Small intestine (tissue), 16 donors: Measurements from ENCODE around the gene PSMC6. TPM values are rescaled to one million over a fixed set of nuclear protein-coding genes. Genes with fewer than 3 reads are reported as not detected.

ENCODE experiments used
- DNase-seq, 2 donors: peaks; one replicate each; pipeline versions ENCODE4 v3.0.0 to v3.0.0-alpha.2; 2013
- FAIRE-seq: peaks from 2 replicates; lab custom pipeline; 2012; peaks lifted over from hg19 to GRCh38; lab: Jason Lieb, UNC
- H3K27ac ChIP-seq, 3 donors: one replicate each; pipeline ENCODE4 v1.5.1; 2013; ENCODE audit warnings: low read length in 2 of 3, mild to moderate bottlenecking in 2 of 3, control low read depth in 1 of 3, inconsistent platforms in 1 of 3, low read depth in 1 of 3, moderate library complexity in 1 of 3
- H3K27me3 ChIP-seq, 3 donors: one replicate each; pipeline ENCODE4 v1.6.1; 2013; ENCODE audit warnings: low read length in 3 of 3, inconsistent platforms in 1 of 3; ENCODE audit not compliant: control insufficient read depth in 3 of 3, insufficient read depth in 3 of 3
- H3K36me3 ChIP-seq, 3 donors: one replicate each; pipeline ENCODE4 v1.6.1; 2013; ENCODE audit warnings: low read length in 3 of 3, inconsistent platforms in 1 of 3, low read depth in 1 of 3, mild to moderate bottlenecking in 1 of 3, moderate library complexity in 1 of 3; ENCODE audit not compliant: control insufficient read depth in 3 of 3, insufficient read depth in 2 of 3
- H3K4me1 ChIP-seq, 3 donors: one replicate each; pipeline ENCODE4 v1.6.1; 2013; ENCODE audit warnings: low read length in 2 of 3, inconsistent platforms in 1 of 3, low read depth in 1 of 3, mild to moderate bottlenecking in 1 of 3, moderate library complexity in 1 of 3; ENCODE audit not compliant: control insufficient read depth in 3 of 3, insufficient read depth in 2 of 3
- H3K4me3 ChIP-seq, 3 donors: one replicate each; pipeline ENCODE4 v1.5.1; 2013; ENCODE audit warnings: low read length in 3 of 3, control low read depth in 1 of 3, inconsistent platforms in 1 of 3, low read depth in 1 of 3, mild to moderate bottlenecking in 1 of 3, moderate library complexity in 1 of 3
- H3K9me3 ChIP-seq, 2 donors: one replicate each; pipeline ENCODE4 v1.6.1; 2013; ENCODE audit warnings: low read depth in 1 of 2, low read length in 1 of 2; ENCODE audit not compliant: control insufficient read depth in 2 of 2, insufficient read depth in 1 of 2
- WGBS, 3 donors: extraction: QIAGEN DNeasy Blood & Tissue Kit; methylation state at CpG; one replicate each; pipeline ENCODE4 v1.1.7; 2013; 5-methylcytosine and 5-hydroxymethylcytosine counted together
- long read RNA-seq, 10 donors: transcript quantifications; one replicate each; lab custom pipeline, GENCODE V29; 2026
- polyA plus RNA-seq, 4 donors: library from polyadenylated mRNA; stranded (reverse) in 3 of 4; unstranded in 1 of 4; fragments of 200-250 nt in 3 of 4; fragments of 120-200 nt in 1 of 4; gene quantifications; one replicate each; pipeline versions ENCODE4 v1.2.1 to v1.2.3, GENCODE V29; 2013
- donor health status: healthy with polysubstance abuse.
- donor health status: control.
- donor health status: control.
- donor health status: Bipolar disorder and iron deficiency.
- donor health status: healthy.

Gene PSMC6
- polyA plus RNA-seq, result 100 to 1,000 TPM in 1 of 4 donors, 10 to 100 TPM in 3; 63.8 to 119 (median 87.7) TPM
- long read RNA-seq, donor 1, result 0 reads
- long read RNA-seq, donor 2, transcript PSMC6-201 (14 exons, 2,188 nt), result major isoform, 14 of 26 reads
- long read RNA-seq, donor 2, partial matches to known transcripts, result 9 of 26 reads
- long read RNA-seq, donor 2, other reads (novel, unspliced or antisense), result 0 of 26 reads
- long read RNA-seq, donor 3, transcript PSMC6-201 (14 exons, 2,188 nt), result major isoform, 17 of 43 reads
- long read RNA-seq, donor 3, partial matches to known transcripts, result 23 of 43 reads
- long read RNA-seq, donor 3, other reads (novel, unspliced or antisense), result 0 of 43 reads
- long read RNA-seq, donor 4, partial matches to known transcripts, result 0 of 2 reads
- long read RNA-seq, donor 4, other reads (novel, unspliced or antisense), result 0 of 2 reads
- long read RNA-seq, donor 5, partial matches to known transcripts, result 5 of 11 reads
- long read RNA-seq, donor 5, other reads (novel, unspliced or antisense), result 0 of 11 reads
- long read RNA-seq, donor 6, transcript PSMC6-201 (14 exons, 2,188 nt), result major isoform, 25 of 30 reads
- long read RNA-seq, donor 6, partial matches to known transcripts, result 0 of 30 reads
- long read RNA-seq, donor 6, other reads (novel, unspliced or antisense), result 0 of 30 reads
- long read RNA-seq, donor 7, result 0 reads
- long read RNA-seq, donor 8, partial matches to known transcripts, result 0 of 2 reads
- long read RNA-seq, donor 8, other reads (novel, unspliced or antisense), result 0 of 2 reads
- long read RNA-seq, donor 9, partial matches to known transcripts, result 7 of 14 reads
- long read RNA-seq, donor 9, other reads (novel, unspliced or antisense), result 0 of 14 reads
- long read RNA-seq, donor 10, transcript PSMC6-217 (2 exons, 611 nt), result minor isoform, 9 of 46 reads
- long read RNA-seq, donor 10, transcript PSMC6-201 (14 exons, 2,188 nt), result major isoform, 28 of 46 reads
- long read RNA-seq, donor 10, partial matches to known transcripts, result 0 of 46 reads
- long read RNA-seq, donor 10, other reads (novel, unspliced or antisense), result 0 of 46 reads

- 0 to 1% (median 0%) methylated on average over 43 of the region's 43 CpGs for WGBS, 3 donors
- peak within 1 kb of the TSS; percentile 90 to 97 (median 92) for H3K27ac ChIP-seq
- FAIRE-seq, result no peak
- peaks cover 0 to 5% (median 4%) of the 10 kb centered on the region in 3 donors for H3K36me3 ChIP-seq
- peak within 1 kb of the TSS; percentile 74 to 82 (median 76) for H3K4me3 ChIP-seq
- no peaks in the 10 kb centered on the region for H3K27me3 ChIP-seq
- peaks cover 0 to 12% (median 3%) of the 10 kb centered on the region in 3 donors for H3K4me1 ChIP-seq
- no peaks in the 10 kb centered on the region for H3K9me3 ChIP-seq
- peak; percentile 96 to 97 for DNase-seq
Observed at GRCh38 chr14:52706724-52707706, at the start of gene PSMC6. PSMC6 (plus strand) TSS chr14:52707200; CDS start chr14:52707220, 20 bp downstream.

DNA sequence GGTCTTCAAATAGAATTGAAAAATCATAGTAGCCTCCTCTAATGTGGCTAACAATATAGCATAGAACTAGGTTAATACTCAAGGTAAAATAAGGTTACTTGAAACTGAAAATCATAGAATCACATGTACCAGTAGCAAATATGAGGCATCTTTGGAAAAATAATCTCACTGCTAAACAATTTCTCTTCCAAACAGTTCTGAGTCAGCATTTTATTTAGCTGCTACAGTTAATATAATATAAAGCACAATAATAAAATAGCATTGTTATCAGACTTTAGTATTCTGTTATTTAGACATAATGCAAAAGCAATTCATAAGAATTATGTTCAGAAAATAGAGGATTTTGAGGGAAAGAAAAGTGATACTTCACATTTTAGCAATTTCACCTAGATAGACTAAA lies 46.7 kb upstream of the PSMC6 start:
- DNase-seq, result no peak
- peaks cover 2 to 13% (median 5%) of the 10 kb centered on the region in 3 donors for H3K36me3 ChIP-seq
- H3K4me3 ChIP-seq, result no peak overlapping the region
- no peak overlapping the region for H3K27ac ChIP-seq
- peak; percentile 15 for FAIRE-seq
- H3K27me3 ChIP-seq, result no peaks in the 10 kb centered on the region
- H3K4me1 ChIP-seq, result no peaks in the 10 kb centered on the region
- no peaks in the 10 kb centered on the region for H3K9me3 ChIP-seq

- H3K4me3 ChIP-seq, result no peak overlapping the region
- H3K27me3 ChIP-seq, result no peaks in the 10 kb centered on the region
- no peaks in the 10 kb centered on the region for H3K4me1 ChIP-seq
- no peak overlapping the region for H3K27ac ChIP-seq
- peaks cover 2 to 13% (median 7%) of the 10 kb centered on the region in 3 donors for H3K36me3 ChIP-seq
- H3K9me3 ChIP-seq, result no peaks in the 10 kb centered on the region
- WGBS, 3 donors, result 88 to 100% (median 93%) methylated on average over 1 of the region's 1 CpG
- no peak for FAIRE-seq
- DNase-seq, result no peak
Observed at GRCh38 chr14:52660832-52661231, 46.2 kb upstream of the PSMC6 start.

DNA sequence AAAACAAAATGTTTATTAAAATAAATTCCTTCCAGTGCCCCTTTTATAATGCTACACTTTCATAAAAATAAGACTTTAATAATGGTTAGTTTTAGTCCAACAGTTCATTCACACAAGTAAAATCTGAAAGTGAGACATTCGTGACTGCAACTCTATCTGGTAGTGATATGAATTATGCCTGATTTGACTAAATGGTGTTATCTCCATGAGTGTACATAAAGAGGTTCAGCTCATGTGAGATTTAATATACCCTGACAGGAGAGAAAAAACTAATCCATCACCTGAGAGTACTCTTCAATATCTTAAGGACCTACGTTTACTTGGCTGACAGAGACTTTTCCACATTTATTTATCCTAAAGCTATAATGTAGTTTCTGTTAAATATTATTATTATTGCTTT lies 45.7 kb upstream of the PSMC6 start:
- H3K9me3 ChIP-seq, result no peaks in the 10 kb centered on the region
- no peaks in the 10 kb centered on the region for H3K4me1 ChIP-seq
- no peak overlapping the region for H3K4me3 ChIP-seq
- H3K36me3 ChIP-seq, result peaks cover 2 to 13% (median 7%) of the 10 kb centered on the region in 3 donors
- H3K27me3 ChIP-seq, result no peaks in the 10 kb centered on the region
- H3K27ac ChIP-seq, result no peak overlapping the region
- 92 to 95% (median 93%) methylated on average over 2 of the region's 2 CpGs for WGBS, 3 donors
- DNase-seq (no peak), FAIRE-seq (no peak)

GRCh38 chr14:52663850-52664249 lies 43.1 kb upstream of the PSMC6 start:
- 19 to 77% (median 49%) methylated on average over 2 of the region's 2 CpGs for WGBS, 3 donors
- no peak for DNase-seq
- H3K27ac ChIP-seq, result no peak overlapping the region
- no peaks in the 10 kb centered on the region for H3K27me3 ChIP-seq
- no peak overlapping the region for H3K4me3 ChIP-seq
- no peaks in the 10 kb centered on the region for H3K4me1 ChIP-seq
- peaks cover 0 to 16% (median 6%) of the 10 kb centered on the region in 3 donors for H3K36me3 ChIP-seq
- FAIRE-seq, result no peak
- no peaks in the 10 kb centered on the region for H3K9me3 ChIP-seq

- no peak for FAIRE-seq
- H3K27me3 ChIP-seq, result no peaks in the 10 kb centered on the region
- no peak overlapping the region for H3K4me3 ChIP-seq
- peaks cover 0 to 21% (median 10%) of the 10 kb centered on the region in 3 donors for H3K36me3 ChIP-seq
- WGBS, 3 donors, result 88 to 97% (median 96%) methylated on average over 2 of the region's 2 CpGs
- H3K9me3 ChIP-seq, result no peaks in the 10 kb centered on the region
- no peaks in the 10 kb centered on the region for H3K4me1 ChIP-seq
- H3K27ac ChIP-seq, result no peak overlapping the region
- peak; percentile 9 to 16 for DNase-seq
Observed at GRCh38 chr14:52678591-52678990, 28.4 kb upstream of the PSMC6 start.

GRCh38 chr14:52683985-52684520 lies 22.9 kb upstream of the PSMC6 start:
- Histone ChIP-seq H3K9me3 (no peaks in the 10 kb centered on the region), H3K4me3 (no peak overlapping the region), H3K36me3 (peaks cover 0 to 7% (median 1%) of the 10 kb centered on the region in 3 donors), H3K4me1 (peaks cover 0 to 9% (median 0%) of the 10 kb centered on the region in 3 donors), H3K27ac (no peak overlapping the region), H3K27me3 (no peaks in the 10 kb centered on the region)
- FAIRE-seq (no peak), DNase-seq (no peak)
- WGBS, 3 donors, result 82 to 88% (median 85%) methylated on average over 2 of the region's 2 CpGs
